Hepatocyte (in vitro differentiated cells): ENCODE measurements around the gene MLPH. TPM values are rescaled to one million over a fixed set of nuclear protein-coding genes. Genes with fewer than 3 reads are reported as not detected.

Source experiments
- DNase-seq: peaks from one replicate; pipeline ENCODE4 v3.0.0-alpha.2; 2016; ENCODE audit warnings: low spot score
- H2AFZ ChIP-seq: fragments of 200-600 bp; sonication (generic); 2 replicates; pipeline ENCODE4 v1.6.0; 2016; ENCODE audit warnings: antibody characterized with exemption, mild to moderate bottlenecking
- H3K27ac ChIP-seq: fragments of 200-600 bp; sonication (generic); 2 replicates; pipeline ENCODE4 v1.5.1; 2016; ENCODE audit warnings: mild to moderate bottlenecking
- H3K27me3 ChIP-seq: fragments of 200-600 bp; sonication (generic); 2 replicates; pipeline ENCODE4 v1.6.1; 2016
- H3K36me3 ChIP-seq: fragments of 200-600 bp; sonication (generic); replicated peaks from 2 replicates; pipeline ENCODE4 v1.5.1; 2016; ENCODE audit warnings: low read depth; ENCODE audit not compliant: insufficient read depth
- H3K4me1 ChIP-seq: fragments of 200-600 bp; sonication (generic); 2 replicates; pipeline ENCODE4 v1.5.1; 2016; ENCODE audit warnings: mild to moderate bottlenecking, moderate library complexity; ENCODE audit not compliant: insufficient read depth
- H3K4me2 ChIP-seq: fragments of 200-600 bp; sonication (generic); 2 replicates; pipeline ENCODE4 v1.6.0; 2016
- H3K4me3 ChIP-seq: fragments of 200-600 bp; sonication (generic); 2 replicates; pipeline ENCODE4 v1.5.1; 2016; ENCODE audit warnings: mild to moderate bottlenecking
- H3K79me2 ChIP-seq: fragments of 200-600 bp; sonication (generic); 2 replicates; pipeline ENCODE4 v1.6.0; 2017; ENCODE audit warnings: mild to moderate bottlenecking
- H3K9me2 ChIP-seq: fragments of 200-600 bp; sonication (generic); replicated peaks from 2 replicates; pipeline ENCODE4 v1.6.0; 2017; ENCODE audit warnings: mild to moderate bottlenecking; ENCODE audit not compliant: insufficient read depth
- H3K9me3 ChIP-seq: fragments of 200-600 bp; sonication (generic); 2 replicates; pipeline ENCODE4 v1.5.1; 2016; ENCODE audit warnings: low read depth, mild to moderate bottlenecking
- H4K20me1 ChIP-seq: fragments of 200-600 bp; sonication (generic); 2 replicates; pipeline ENCODE4 v1.6.0; 2016; ENCODE audit warnings: mild to moderate bottlenecking; ENCODE audit not compliant: insufficient read depth, poor library complexity, severe bottlenecking
- EZH2 ChIP-seq: fragments of 200-600 bp; sonication (generic); IDR thresholded peaks from 2 replicates; pipeline ENCODE4 v1.6.1; 2016; ENCODE audit warnings: antibody characterized with exemption, mild to moderate bottlenecking, borderline replicate concordance
- EZH2phosphoT487 ChIP-seq: fragments of 200-600 bp; sonication (generic); IDR thresholded peaks from one replicate; pipeline ENCODE4 v1.6.1; 2018; ENCODE audit warnings: antibody characterized with exemption, mild to moderate bottlenecking, low read depth, moderate library complexity; ENCODE audit not compliant: unreplicated experiment, severe bottlenecking
- WGBS: methylation state at CpG from one replicate; pipeline ENCODE4 v1.1.6; 2016; ENCODE audit warnings: low lambda C conversion rate; ENCODE audit errors: missing lambda C conversion rate; 5-methylcytosine and 5-hydroxymethylcytosine counted together
- polyA plus RNA-seq: library from polyadenylated mRNA; unstranded; fragments of >200 nt; fragmentation: Nextera tagmentation; extraction: Ambion mirVana; gene quantifications from 2 replicates; pipeline ENCODE4 v1.2.1, GENCODE V29; 2016
- total RNA-seq: library from RNA; depleted of rRNA; stranded (reverse); fragments of >200 nt; gene quantifications from 2 replicates; pipeline ENCODE4 v1.2.3, GENCODE V29; 2014
- TF ChIP-seq, protein P1 (sequence below): fragments of 200-600 bp; sonication (generic); IDR thresholded peaks from 2 replicates; pipeline ENCODE4 v1.5.1; 2016; ENCODE audit warnings: antibody characterized with exemption, mild to moderate bottlenecking; ENCODE audit not compliant: poor library complexity

Gene MLPH
- total and polyA plus RNA-seq, 2 experiments from 2014 or later: 6.7 to 12.3 TPM

DNA sequence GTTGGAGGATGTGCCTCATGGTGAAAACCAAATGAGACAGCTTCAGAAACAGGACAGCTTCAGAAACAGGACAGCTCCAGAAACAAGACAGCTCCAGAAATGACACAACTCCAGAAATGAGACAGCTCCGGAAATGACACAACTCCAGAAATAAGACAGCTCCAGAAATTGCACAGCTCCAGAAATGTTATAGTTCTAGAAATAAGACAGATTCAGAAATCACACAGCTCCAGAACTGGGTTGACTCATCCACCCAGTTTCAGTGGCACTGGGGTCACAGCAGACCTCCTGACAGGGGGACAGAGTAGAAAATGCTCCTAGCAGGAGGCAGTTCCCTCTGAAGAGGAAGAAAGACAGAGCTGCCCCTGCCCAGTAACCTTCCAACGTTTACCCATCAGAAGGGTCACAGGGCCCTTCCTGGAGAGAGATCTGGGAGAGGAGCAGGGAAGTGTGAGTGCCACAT, 46.2 kb upstream of the MLPH start:
- H3K4me2 ChIP-seq: no peak overlapping the region
- H3K9me3 ChIP-seq: no peaks in the 10 kb centered on the region
- H3K27ac ChIP-seq: peak overlapping the region; percentile 56
- DNase-seq: no peak
- H3K4me3 ChIP-seq: no peak overlapping the region
- H3K27me3 ChIP-seq: no peaks in the 10 kb centered on the region
- H4K20me1 ChIP-seq: no peaks in the 10 kb centered on the region
- H3K79me2 ChIP-seq: no peaks in the 10 kb centered on the region
- TF ChIP-seq EZH2 (no peak), EZH2phosphoT487 (no peak)
- TF ChIP-seq, protein P1, sequence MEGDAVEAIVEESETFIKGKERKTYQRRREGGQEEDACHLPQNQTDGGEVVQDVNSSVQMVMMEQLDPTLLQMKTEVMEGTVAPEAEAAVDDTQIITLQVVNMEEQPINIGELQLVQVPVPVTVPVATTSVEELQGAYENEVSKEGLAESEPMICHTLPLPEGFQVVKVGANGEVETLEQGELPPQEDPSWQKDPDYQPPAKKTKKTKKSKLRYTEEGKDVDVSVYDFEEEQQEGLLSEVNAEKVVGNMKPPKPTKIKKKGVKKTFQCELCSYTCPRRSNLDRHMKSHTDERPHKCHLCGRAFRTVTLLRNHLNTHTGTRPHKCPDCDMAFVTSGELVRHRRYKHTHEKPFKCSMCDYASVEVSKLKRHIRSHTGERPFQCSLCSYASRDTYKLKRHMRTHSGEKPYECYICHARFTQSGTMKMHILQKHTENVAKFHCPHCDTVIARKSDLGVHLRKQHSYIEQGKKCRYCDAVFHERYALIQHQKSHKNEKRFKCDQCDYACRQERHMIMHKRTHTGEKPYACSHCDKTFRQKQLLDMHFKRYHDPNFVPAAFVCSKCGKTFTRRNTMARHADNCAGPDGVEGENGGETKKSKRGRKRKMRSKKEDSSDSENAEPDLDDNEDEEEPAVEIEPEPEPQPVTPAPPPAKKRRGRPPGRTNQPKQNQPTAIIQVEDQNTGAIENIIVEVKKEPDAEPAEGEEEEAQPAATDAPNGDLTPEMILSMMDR: no peak
- WGBS: 40% methylated on average over 2 of the region's 2 CpGs
- no peak overlapping the region for H2AFZ ChIP-seq
- H3K4me1 ChIP-seq: peaks cover 8% of the 10 kb centered on the region
- no peaks in the 10 kb centered on the region for H3K36me3 ChIP-seq
- H3K9me2 ChIP-seq: no peaks in the 10 kb centered on the region

DNA sequence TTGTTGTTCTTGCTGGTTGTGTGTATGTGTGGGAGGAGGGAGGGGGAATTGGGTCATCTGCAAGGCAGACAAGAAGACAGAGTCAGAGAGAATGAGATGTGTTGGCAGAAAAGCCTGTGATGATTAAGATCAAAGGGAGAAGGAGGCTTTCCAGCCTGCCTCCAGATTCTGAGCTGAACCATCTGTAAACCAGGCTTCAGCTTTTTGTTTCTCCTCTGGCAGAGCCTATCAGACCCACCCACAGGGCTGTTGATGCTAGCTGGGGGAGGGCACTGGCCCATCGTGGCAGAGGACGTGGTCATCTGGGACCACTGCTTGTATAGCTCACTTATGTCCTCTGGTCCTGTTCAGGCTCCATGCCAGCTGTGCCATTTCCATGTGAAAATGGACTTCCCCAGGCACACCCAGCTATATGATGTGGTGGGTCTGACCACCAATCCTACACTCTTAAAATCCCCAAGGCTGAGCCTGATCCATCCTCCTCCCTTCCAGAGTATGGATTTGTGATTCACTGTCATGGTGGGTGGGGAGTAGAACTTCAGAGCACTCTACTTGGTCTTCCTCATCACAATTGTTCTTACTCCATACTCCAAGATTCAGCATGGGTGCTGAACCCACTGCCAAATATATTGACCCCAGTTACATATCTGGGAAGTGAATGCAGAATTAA, 45.3 kb upstream of the MLPH start:
- no peak overlapping the region for H3K4me3 ChIP-seq
- H3K4me1 ChIP-seq: peaks cover 4% of the 10 kb centered on the region
- no peaks in the 10 kb centered on the region for H3K36me3 ChIP-seq
- WGBS: 20% methylated on average over 2 of the region's 2 CpGs
- peak overlapping the region; percentile 56 for H3K27ac ChIP-seq
- peak; percentile 21 for DNase-seq
- H3K9me2 ChIP-seq: no peaks in the 10 kb centered on the region
- no peak overlapping the region for H2AFZ ChIP-seq
- no peaks in the 10 kb centered on the region for H4K20me1 ChIP-seq
- no peaks in the 10 kb centered on the region for H3K9me3 ChIP-seq
- no peaks in the 10 kb centered on the region for H3K79me2 ChIP-seq
- H3K4me2 ChIP-seq: no peak overlapping the region
- TF ChIP-seq EZH2: no peak
- TF ChIP-seq, protein P1: no peak
- TF ChIP-seq EZH2phosphoT487: no peak
- H3K27me3 ChIP-seq: no peaks in the 10 kb centered on the region

DNA sequence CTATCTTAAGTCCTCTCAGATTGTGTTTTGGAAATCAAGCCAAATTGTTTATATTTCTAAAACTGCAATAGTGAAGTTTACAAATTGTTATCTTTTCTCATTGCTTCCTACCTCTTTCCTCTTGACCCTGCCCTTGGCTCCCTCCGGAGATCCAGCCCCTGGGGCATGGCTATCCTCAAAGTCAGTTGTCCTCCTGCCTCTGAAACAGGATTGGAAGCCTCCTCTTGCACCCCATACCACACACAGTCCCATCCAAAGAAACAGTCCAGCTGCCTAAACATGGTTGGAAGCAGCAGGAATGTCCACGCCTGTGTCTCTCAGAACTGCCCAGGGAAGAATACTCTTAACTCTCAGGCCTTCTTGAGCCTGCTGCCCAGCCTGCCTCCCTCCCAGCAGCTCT, 43.0 kb upstream of the MLPH start:
- DNase-seq: no peak
- H3K9me2 ChIP-seq: no peaks in the 10 kb centered on the region
- TF ChIP-seq EZH2phosphoT487: no peak
- TF ChIP-seq EZH2: no peak
- TF ChIP-seq, protein P1: no peak
- no peaks in the 10 kb centered on the region for H3K79me2 ChIP-seq
- no peaks in the 10 kb centered on the region for H4K20me1 ChIP-seq
- WGBS: 55% methylated on average over 2 of the region's 2 CpGs
- no peak overlapping the region for H3K4me2 ChIP-seq
- no peak overlapping the region for H2AFZ ChIP-seq
- H3K27me3 ChIP-seq: no peaks in the 10 kb centered on the region
- H3K9me3 ChIP-seq: no peaks in the 10 kb centered on the region
- peaks cover 4% of the 10 kb centered on the region for H3K4me1 ChIP-seq
- H3K27ac ChIP-seq: no peak overlapping the region
- no peak overlapping the region for H3K4me3 ChIP-seq
- no peaks in the 10 kb centered on the region for H3K36me3 ChIP-seq
